HepG2 (cell line): Measurements from ENCODE around the gene HOXA10.

Experiments
- ATRX ChIP-seq: sonication (generic); formaldehyde crosslinking; IDR thresholded peaks from 2 replicates; pipeline ENCODE4 v1.4.0; 2020; ENCODE audit warnings: missing genetic modification reagents, borderline replicate concordance
- DPF2 ChIP-seq: sonication (generic); formaldehyde crosslinking; IDR thresholded peaks from 2 replicates; pipeline ENCODE4 v1.4.0; 2020; ENCODE audit warnings: mild to moderate bottlenecking, low read depth, missing genetic modification reagents, borderline replicate concordance
- PHB2 ChIP-seq: fragments of 450-650 bp; IDR thresholded peaks from 2 replicates; pipeline ENCODE4 v1.6.1; 2018; ENCODE audit not compliant: partially characterized antibody
- SUZ12 ChIP-seq: fragments of 150-350 bp; IDR thresholded peaks from 2 replicates; pipeline ENCODE4 v1.6.1; 2014; ENCODE audit warnings: low read depth, low read length
- TCF7 ChIP-seq: sonication (generic); IDR thresholded peaks from 2 replicates; pipeline ENCODE4 v1.6.1; 2016; ENCODE audit warnings: antibody characterized with exemption, low read depth
- ZNF790 ChIP-seq: sonication (generic); formaldehyde crosslinking; IDR thresholded peaks from 2 replicates; pipeline ENCODE4 v1.8.0; 2022; ENCODE audit warnings: missing genetic modification reagents, mild to moderate bottlenecking, borderline replicate concordance
- ZZZ3 ChIP-seq: sonication (generic); formaldehyde crosslinking; IDR thresholded peaks from 2 replicates; pipeline ENCODE4 v1.4.0; 2020; ENCODE audit warnings: missing genetic modification reagents, mild to moderate bottlenecking, borderline replicate concordance
- TF ChIP-seq, protein P1 (sequence below): sonication (generic); formaldehyde crosslinking; IDR thresholded peaks from 2 replicates; pipeline ENCODE4 v1.4.0; 2020; ENCODE audit warnings: missing genetic modification reagents, mild to moderate bottlenecking, borderline replicate concordance
- TF ChIP-seq, protein P2 (sequence below): sonication (generic); formaldehyde crosslinking; IDR thresholded peaks from 2 replicates; pipeline ENCODE4 v1.5.0; 2020; ENCODE audit warnings: mild to moderate bottlenecking, missing genetic modification reagents, moderate library complexity
- TF ChIP-seq, protein P3 (sequence below): IDR thresholded peaks from 2 replicates; pipeline ENCODE4 v1.6.1; 2016; ENCODE audit warnings: missing compliant biosample characterization, missing genetic modification reagents, borderline replicate concordance
- TF ChIP-seq, protein P4 (sequence below): sonication (generic); formaldehyde crosslinking; IDR thresholded peaks from 2 replicates; pipeline ENCODE4 v1.8.1; 2023; ENCODE audit warnings: missing genetic modification reagents, inconsistent platforms, borderline replicate concordance

GRCh38 chr7:27219821-27220220 is 45.7 kb upstream of the HOXA10 start:
- TF ChIP-seq ATRX (CRISPR knock-in tag) (no peak), SUZ12 (no peak), ZZZ3 (no peak), PHB2 (no peak), TCF7 (no peak), DPF2 (CRISPR knock-in tag) (no peak), ZNF790 (CRISPR knock-in tag) (no peak)
- TF ChIP-seq, protein P1, sequence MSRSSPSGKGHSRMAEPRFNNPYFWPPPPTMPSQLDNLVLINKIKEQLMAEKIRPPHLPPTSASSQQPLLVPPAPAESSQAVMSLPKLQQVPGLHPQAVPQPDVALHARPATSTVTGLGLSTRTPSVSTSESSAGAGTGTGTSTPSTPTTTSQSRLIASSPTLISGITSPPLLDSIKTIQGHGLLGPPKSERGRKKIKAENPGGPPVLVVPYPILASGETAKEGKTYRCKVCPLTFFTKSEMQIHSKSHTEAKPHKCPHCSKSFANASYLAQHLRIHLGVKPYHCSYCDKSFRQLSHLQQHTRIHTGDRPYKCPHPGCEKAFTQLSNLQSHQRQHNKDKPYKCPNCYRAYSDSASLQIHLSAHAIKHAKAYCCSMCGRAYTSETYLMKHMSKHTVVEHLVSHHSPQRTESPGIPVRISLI: no peak
- TF ChIP-seq, protein P2, sequence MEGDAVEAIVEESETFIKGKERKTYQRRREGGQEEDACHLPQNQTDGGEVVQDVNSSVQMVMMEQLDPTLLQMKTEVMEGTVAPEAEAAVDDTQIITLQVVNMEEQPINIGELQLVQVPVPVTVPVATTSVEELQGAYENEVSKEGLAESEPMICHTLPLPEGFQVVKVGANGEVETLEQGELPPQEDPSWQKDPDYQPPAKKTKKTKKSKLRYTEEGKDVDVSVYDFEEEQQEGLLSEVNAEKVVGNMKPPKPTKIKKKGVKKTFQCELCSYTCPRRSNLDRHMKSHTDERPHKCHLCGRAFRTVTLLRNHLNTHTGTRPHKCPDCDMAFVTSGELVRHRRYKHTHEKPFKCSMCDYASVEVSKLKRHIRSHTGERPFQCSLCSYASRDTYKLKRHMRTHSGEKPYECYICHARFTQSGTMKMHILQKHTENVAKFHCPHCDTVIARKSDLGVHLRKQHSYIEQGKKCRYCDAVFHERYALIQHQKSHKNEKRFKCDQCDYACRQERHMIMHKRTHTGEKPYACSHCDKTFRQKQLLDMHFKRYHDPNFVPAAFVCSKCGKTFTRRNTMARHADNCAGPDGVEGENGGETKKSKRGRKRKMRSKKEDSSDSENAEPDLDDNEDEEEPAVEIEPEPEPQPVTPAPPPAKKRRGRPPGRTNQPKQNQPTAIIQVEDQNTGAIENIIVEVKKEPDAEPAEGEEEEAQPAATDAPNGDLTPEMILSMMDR (CRISPR knock-in tag): no peak
- TF ChIP-seq, protein P3, sequence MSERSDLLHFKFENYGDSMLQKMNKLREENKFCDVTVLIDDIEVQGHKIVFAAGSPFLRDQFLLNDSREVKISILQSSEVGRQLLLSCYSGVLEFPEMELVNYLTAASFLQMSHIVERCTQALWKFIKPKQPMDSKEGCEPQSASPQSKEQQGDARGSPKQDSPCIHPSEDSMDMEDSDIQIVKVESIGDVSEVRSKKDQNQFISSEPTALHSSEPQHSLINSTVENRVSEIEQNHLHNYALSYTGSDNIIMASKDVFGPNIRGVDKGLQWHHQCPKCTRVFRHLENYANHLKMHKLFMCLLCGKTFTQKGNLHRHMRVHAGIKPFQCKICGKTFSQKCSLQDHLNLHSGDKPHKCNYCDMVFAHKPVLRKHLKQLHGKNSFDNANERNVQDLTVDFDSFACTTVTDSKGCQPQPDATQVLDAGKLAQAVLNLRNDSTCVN (CRISPR knock-in tag): no peak
- TF ChIP-seq, protein P4, sequence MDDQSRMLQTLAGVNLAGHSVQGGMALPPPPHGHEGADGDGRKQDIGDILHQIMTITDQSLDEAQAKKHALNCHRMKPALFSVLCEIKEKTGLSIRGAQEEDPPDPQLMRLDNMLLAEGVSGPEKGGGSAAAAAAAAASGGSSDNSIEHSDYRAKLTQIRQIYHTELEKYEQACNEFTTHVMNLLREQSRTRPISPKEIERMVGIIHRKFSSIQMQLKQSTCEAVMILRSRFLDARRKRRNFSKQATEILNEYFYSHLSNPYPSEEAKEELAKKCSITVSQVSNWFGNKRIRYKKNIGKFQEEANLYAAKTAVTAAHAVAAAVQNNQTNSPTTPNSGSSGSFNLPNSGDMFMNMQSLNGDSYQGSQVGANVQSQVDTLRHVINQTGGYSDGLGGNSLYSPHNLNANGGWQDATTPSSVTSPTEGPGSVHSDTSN (CRISPR knock-in tag): no peak
